Skin of body (tissue), 2 donors: Measurements from ENCODE around the gene RAB3C. TPM values are rescaled to one million over a fixed set of nuclear protein-coding genes. Genes with fewer than 3 reads are reported as not detected.
"Not testable (repeated sequence)": the region's sequence is repeated elsewhere in the genome, so short reads cannot be mapped to it uniquely, and the experiment has no call there.

Experiments used
- DNase-seq: peaks from one replicate; lab custom pipeline; 2025; lab: John Stamatoyannopoulos, UW
- total RNA-seq: library from RNA; depleted of rRNA; stranded (reverse); fragments of >200 nt; gene quantifications from one replicate; pipeline ENCODE4 v1.2.3, GENCODE V29; 2014

RAB3C gene
- total RNA-seq, 1 donor from 2014 or later: 0.20 TPM

- DNase-seq: no peak
Measured at GRCh38 chr5:58674070-58674469, 91.2 kb downstream of the RAB3C start.

DNA sequence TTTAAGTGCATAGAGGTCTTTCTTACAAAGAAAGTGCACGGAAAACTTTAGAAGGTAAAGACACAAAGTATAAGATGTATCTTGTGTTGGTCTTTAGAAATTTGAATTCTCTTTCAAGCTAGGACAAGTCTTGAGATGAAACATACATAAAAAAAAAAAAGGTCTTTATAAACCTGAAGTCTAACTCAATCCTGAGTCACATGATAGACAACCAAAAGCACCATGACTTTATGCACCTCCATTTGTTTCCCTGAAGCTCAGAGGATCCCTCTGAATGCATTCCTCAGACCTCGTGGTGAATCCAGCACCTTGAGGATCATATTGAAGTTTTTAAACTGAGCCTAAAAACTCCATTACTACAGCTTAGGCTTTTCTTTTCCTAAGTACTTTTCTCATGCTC is 91.8 kb downstream of the RAB3C start:
- DNase-seq: no peak

- peak; percentile 63 for DNase-seq
Measured at GRCh38 chr5:58675341-58675740, 92.5 kb downstream of the RAB3C start.

DNA sequence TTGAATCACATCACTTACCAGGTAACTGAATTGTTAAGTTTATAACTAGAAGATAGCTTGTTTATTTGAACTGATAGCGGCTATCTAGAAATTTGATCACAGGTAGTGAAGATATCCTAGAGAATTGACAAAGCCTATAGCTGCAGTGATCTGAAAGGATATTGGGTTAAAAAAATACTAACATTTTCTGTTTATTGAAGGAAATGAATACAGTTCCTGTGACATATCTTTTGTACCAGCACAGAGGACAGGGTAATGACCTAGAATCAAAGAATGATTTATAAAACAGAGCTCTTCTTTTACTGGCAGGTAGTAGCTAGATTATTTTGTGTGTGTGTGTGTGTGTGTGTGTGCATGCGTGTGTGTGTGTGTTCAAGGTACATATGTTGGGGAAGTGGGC is 94.8 kb downstream of the RAB3C start:
- DNase-seq: no peak

DNA sequence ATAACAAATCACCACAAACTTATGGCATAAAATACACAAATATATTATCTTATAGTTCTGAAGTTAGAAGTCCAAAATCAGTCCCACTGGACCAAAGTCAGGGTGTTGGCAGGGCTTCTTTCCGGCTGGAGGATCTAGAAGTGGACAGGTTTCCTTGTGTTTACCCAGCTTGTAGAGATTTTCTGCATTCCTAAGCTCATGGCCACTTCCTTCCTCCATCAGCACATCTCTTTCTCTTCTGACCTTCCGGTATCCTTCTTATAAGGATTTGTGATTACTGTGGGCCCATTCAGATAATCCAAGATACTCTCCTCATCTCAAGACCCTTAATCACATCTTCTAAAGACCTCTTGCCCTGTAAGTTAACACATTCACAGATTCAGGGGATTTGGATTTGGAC is 97.6 kb downstream of the RAB3C start:
- DNase-seq: no peak

GRCh38 chr5:58681943-58682342 is 99.1 kb downstream of the RAB3C start:
- DNase-seq: no peak

GRCh38 chr5:58683567-58683966 is 100.7 kb downstream of the RAB3C start:
- DNase-seq: no peak

GRCh38 chr5:58687079-58687478 is 104.2 kb downstream of the RAB3C start:
- DNase-seq: no peak

GRCh38 chr5:58687595-58687994 is 104.7 kb downstream of the RAB3C start:
- DNase-seq: no peak

GRCh38 chr5:58699088-58699761 is 116.3 kb downstream of the RAB3C start:
- DNase-seq: not testable (repeated sequence)

DNA sequence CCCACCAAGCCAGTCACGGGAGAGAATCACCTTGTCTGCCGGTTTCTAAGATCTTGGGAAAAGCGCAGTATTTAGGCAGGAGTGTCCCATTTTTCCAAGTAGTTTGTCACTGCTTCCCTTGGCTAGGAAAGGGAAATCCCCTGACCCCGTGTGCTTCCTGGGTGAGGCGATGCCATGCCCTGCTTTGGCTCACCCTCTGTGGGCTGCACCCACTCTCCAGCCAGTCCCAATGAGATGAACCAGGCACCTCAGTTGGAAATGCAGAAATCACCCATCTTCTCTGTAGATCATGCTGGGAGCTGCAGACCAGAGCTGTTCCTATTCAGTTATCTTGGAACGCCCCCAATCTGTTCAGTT is 116.9 kb downstream of the RAB3C start:
- no peak for DNase-seq

DNA sequence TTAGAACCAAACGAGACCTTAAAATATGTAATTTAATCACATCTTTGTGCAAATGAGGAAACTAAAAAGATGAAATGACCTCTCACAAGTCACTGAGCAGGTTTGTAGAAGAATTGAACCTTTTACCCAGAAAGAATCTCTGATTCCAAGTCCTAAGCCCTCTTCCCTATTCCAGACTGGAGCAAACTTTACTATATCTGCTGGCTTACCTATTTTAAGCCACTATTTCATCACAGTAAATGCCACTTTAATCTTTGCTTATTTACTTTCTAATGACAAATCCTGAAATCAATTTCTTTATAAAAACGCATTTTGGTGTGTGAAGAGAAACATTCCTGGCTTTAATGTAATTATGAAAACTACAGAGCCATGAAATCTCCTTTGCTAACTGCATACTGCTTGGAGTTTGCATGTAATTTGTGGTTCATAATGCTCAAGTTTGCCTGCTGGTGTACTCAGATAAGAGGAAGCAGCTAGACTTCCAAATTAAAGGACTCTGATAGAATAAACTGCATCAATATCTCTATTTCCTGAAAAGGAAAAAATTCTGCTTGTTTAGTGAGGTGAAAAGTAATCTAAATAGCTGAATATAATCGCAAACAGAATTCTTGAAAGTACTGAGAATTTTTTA is 121.2 kb downstream of the RAB3C start:
- DNase-seq: no peak

DNA sequence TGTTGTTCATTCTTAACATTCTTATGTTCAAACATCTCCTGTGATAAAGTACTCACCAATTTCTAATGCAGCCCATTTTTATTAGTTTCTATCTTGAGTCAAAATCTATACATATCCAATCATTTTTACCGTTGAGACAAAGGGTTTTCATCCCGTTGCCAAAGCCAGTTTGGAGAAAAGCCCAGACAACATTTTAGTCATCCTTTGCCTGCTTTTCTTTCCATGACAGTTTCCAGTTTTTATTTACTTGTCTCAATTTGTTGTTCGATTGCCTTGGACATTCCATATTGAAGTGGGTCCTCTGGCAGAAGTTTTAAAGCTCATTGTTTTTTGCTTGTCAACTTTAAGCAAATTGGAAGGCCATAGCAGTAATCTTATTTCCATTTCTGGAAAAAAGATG is 123.9 kb downstream of the RAB3C start:
- peak; percentile 5 for DNase-seq

- DNase-seq: no peak
Measured at GRCh38 chr5:58708456-58708855, 125.6 kb downstream of the RAB3C start.

DNA sequence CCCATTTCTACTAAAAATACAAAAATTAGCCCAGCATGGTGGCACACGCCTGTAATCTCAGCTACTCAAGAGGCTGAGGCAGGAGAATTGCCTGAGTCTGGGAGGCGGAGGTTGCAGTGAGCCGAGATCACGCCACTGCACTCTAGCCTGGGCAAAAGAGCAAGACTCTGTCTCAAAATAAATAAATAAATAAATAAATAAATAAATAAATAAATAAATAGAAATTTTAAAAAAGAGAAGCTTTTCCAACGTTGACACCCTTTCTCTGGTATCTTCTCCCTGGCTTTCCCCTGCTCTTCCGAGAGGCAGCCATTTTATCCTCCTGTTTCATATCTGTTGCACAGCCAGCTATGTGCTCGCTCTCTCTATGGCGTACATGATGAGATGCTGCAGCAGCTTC is 127.5 kb downstream of the RAB3C start:
- not testable (repeated sequence) for DNase-seq

DNA sequence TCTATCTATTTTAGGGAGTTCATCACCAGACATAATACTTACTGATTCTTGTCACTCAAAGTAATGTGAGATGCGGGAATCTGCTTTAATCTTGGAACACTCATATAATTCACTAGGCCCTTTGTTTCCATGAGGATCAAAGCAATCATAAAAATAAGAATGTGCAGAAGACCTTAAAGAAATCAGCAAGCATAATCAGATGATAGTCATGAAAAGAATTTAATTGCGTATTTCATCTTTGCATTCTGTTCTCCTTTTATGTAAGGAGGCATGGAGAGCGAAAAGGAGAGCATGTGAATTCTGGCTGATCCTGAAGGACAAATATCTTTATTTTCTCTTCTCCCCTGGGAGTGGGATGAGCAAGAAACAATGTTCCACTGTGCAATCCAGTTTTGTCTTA is 128.0 kb downstream of the RAB3C start:
- DNase-seq: no peak

- no peak for DNase-seq
Measured at GRCh38 chr5:58711965-58712364, 129.1 kb downstream of the RAB3C start.

GRCh38 chr5:58714046-58714445 is 131.2 kb downstream of the RAB3C start:
- no peak for DNase-seq

- no peak for DNase-seq
Measured at GRCh38 chr5:58715997-58716656, 133.3 kb downstream of the RAB3C start.

GRCh38 chr5:58716713-58717112 is 133.8 kb downstream of the RAB3C start:
- DNase-seq: no peak

- no peak for DNase-seq
Measured at GRCh38 chr5:58717303-58718007, 134.6 kb downstream of the RAB3C start.

DNA sequence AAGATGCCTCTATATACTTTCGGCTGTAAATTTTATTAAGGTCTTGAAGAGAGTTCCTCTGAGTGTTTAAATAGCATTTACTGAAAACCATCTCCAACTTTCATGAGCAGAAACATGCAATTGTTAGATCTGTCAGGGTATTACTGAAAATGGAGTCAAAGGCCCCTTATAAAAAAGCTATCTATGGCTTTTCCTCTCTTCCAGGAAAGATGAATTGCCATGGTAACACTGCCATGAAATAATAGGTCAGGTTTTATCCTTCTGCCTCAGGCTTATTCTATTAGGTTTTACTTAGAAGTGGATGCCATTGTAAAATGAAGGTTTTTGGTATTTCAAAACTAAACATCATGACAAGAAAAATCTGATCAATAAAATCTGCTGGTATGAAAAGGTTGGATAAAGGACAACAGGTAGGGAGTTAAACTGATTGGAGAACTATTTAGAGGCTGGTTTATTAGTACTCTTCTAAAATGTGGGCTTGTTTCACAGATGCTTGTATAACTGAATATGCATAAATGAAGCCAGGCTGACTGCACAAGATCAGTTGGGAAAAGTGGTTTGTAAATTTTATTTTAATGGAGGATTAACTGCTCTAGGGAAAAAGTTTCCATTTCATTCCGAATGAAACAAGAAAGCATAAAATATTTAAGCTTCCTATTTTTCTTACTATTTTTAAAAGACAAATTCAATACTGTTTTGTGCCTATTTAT is 135.5 kb downstream of the RAB3C start:
- no peak for DNase-seq
